ENCODE results near the gene STK24.

Gene STK24

DNA sequence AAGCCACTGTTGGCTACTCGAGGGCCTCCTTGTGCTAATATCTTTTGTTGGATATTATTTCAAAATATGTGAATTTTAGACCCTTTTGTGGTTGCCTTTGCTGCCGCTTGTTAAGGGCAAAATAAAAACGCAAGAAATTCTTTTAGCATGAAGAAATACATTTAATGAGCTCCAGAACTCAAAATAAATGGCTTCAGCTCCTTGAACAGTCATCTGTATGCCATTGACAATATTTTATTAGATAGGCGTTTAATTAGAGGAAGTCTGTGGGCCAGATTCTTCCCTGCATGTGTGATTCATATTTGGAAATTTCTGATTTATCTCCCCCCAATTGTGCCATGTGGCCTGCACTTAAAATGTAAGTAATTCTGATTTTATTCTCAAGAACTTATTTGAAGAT lies 177.2 kb downstream of the STK24 start:
- no peak for DNase-seq

DNA sequence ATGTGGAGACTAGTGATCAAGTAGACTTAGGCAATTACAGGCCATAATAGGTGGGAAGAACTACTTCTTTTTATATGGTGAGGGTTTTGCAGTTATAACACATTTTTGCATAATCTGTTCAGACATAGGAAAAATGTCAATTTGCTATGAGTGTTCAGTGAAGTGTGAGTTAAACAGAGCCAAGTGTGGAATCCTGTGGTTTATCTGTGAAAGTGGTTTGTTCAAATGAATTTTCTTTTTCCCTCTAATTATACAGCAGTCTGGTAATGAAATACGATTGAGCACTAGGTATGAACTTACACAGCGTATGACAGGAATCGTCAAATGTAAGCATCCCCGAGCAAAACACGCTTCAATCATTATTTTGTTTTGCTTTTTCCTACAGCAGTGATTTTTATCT lies 178.3 kb downstream of the STK24 start:
- no peak for DNase-seq

DNA sequence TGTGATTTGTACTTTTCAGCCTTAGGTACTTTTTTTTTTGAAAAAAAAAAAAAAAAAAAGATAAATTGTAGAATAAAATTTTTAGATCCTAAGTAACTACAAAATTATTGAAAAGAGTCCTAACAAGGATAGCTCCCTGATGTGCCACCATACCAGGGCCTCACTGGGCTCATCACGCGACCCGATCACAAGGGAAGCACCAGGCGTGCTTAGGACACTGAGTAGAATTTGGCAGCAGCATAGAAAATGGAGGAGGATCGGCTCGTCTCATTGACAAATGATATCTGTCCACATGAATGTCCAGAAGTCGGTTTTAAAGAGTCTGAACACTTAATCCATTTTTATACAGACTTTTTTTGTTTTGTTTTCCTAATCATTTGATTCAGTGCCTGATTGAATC lies 179.0 kb downstream of the STK24 start:
- no peak for DNase-seq

GRCh38 chr13:98397221-98397620 lies 179.7 kb downstream of the STK24 start:
- DNase-seq, result no peak

GRCh38 chr13:98396071-98396710 lies 180.7 kb downstream of the STK24 start:
- no peak for DNase-seq

Data from cortex of kidney (tissue), 1 donor.